Astrocyte of the spinal cord (primary cell): ENCODE measurements around the gene CMSS1.

Source experiments
- DNase-seq: peaks from one replicate; pipeline ENCODE4 v3.0.0; 2011; ENCODE audit warnings: low read depth, low spot score
- H3K4me3 ChIP-seq: 2 replicates; pipeline ENCODE4 v1.5.1; 2011; ENCODE audit warnings: low read depth, mild to moderate bottlenecking, low read length, moderate library complexity
- CTCF ChIP-seq: IDR thresholded peaks from 2 replicates; pipeline ENCODE4 v1.5.1; 2012; ENCODE audit warnings: low read depth, mild to moderate bottlenecking, low read length, inconsistent platforms
- in situ Hi-C: cut with HindIII; loops from 2 replicates; pipeline ENCODE4 v1.10.0; 2017; ENCODE audit warnings: low sequenced_read_pairs

CMSS1 gene

DNA sequence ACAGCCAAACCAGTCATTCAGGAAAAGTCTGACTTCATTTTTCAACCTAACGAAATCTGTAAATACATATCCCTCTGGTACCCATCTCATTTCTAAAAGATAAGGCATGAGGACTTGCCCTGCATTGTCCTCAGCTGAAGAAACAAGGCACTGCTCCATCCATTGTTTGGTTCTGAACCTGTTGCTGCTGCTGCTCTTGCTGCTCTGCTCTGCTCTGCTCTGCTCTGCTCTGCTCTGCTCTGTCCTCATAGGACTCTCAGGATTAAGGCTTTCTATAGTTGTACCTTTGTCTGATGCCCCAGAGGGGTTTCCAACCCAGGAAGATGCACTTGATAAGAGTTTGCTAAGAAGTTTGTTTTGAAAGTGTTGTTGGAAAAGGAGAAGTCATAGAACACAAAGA, 38.2 kb downstream of the CMSS1 start:
- no peak overlapping the region for H3K4me3 ChIP-seq
- DNase-seq: no peak
- TF ChIP-seq CTCF: no peak
- in situ Hi-C loops: no loop called here

GRCh38 chr3:99856437-99857220, 39.0 kb downstream of the CMSS1 start:
- TF ChIP-seq CTCF: no peak
- no peak overlapping the region for H3K4me3 ChIP-seq
- no peak for DNase-seq
- in situ Hi-C loops: no loop called here

DNA sequence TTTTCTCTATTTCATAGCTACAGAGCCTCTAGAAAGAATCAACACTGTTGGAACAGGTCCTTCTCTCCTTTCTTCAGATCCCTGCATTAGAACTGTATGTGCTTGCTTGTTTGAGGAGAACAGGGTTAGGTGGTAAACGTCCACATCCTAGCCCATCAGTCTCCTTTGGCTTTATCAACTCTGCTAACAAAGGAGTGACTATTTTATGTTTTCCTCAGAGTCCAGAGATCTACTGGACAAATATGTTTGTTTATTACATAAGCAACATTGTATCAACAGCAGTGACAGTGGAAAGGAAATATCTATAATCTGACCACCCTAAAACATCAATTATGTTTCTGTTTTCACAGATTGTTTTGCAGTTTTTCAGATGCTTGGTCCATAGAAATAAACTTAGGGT, 39.6 kb downstream of the CMSS1 start:
- no peak for TF ChIP-seq CTCF
- DNase-seq: no peak
- in situ Hi-C loops: no loop called here
- no peak overlapping the region for H3K4me3 ChIP-seq

DNA sequence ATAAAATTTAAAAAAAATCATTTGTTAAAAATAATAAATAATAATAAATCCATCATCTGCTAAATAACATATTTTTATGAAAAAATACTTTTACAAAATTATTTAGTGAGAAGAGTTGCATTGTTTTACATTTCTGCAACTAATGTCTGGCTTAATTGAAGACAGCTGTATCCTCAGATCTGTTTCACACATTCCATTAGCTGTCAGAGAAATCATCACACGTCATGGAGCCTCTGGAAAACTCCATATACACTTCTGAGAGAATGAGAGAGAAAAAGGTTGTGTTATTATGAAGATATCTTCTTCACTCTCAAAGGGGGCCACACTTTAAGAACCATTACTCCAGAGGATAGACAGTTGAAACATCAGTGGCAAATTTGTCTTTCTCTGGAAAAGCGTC, 40.8 kb downstream of the CMSS1 start:
- no peak overlapping the region for H3K4me3 ChIP-seq
- in situ Hi-C loops: no loop called here
- DNase-seq: no peak
- no peak for TF ChIP-seq CTCF

DNA sequence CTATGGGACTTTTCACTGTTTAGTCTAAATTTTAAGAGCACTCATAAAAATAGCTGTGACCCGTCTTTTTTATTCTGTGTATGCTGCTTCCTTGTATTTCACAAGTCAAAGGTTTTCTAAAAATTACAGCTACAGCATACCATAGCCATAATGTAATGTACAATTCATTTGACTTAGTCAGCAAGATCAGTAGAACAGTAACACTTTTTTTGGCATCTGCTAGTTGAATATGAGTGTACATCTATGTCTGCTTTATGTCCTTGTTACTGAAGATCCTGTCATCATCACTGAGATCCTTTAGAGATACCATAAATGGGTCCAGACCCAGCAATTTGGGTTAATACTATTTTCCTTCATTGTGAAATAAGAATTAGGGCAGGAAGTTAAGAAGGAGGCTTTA, 42.2 kb downstream of the CMSS1 start:
- no peak for TF ChIP-seq CTCF
- DNase-seq: peak; percentile 92
- no peak overlapping the region for H3K4me3 ChIP-seq
- in situ Hi-C loops: no loop called here

- DNase-seq: no peak
- in situ Hi-C loops: no loop called here
- TF ChIP-seq CTCF: no peak
- H3K4me3 ChIP-seq: no peak overlapping the region
These were observed 43.6 kb downstream of the CMSS1 start for GRCh38 chr3:99861216-99861615.

DNA sequence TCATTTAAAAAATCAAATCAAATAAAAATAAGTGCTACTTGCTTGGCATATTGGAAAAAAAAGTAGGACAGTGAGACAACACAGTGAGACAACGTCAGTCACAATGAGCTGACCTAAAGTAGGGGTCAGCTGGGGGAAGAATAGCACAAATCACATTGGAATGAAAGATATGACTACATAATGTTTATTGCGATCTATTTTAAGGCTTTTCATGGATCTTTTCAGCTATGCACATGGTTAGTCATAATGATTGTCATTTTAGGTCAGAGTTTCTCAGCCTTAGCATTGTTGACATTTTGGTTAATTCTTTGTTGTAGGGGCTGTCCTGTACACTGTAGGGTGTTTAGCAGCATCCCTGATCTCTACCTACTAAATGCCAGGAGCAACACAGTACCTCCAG, 44.5 kb downstream of the CMSS1 start:
- no peak for TF ChIP-seq CTCF
- DNase-seq: peak; percentile 51
- in situ Hi-C loops: no loop called here
- H3K4me3 ChIP-seq: no peak overlapping the region
